Measurements from ENCODE around the gene NYNRIN. TPM values are rescaled to one million over a fixed set of nuclear protein-coding genes. Genes with fewer than 3 reads are reported as not detected.

Gene NYNRIN
- total RNA-seq, 1 experiment from 2014 or later, result 0.27 TPM

DNA sequence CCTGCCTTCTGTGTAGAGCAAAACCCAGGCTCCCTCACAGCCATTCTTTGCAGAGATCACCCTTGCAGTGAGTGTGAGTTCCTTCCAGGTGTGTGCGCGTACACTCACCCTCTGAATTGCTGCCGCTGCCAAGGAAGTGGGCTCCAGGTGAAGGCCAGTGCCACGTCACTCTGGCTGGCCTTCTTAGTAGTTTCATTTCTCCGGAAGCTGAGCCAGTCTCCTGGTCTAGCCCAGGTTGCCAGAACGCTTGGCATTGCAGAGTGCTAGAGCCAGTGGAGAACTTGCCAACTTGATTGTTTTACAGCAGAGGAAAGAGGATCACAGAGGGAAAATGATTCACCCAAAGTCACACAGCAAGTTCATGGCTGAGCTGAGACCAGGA lies 19.7 kb downstream of the NYNRIN start:
- Histone ChIP-seq H3K79me2 (ENCODE audit: insufficient read depth, low read length) (no peaks in the 10 kb centered on the region), H3K4me2 (ENCODE audit: low read length) (no peak overlapping the region), H3K4me3 (replicated peaks in 1 of 2; ENCODE audit: low read depth in 1 of 2, low read length in 2 of 2) (no peak overlapping the region), H3K9me3 (ENCODE audit: control insufficient read depth in 1 of 2, insufficient read depth in 1 of 2, low read depth in 1 of 2, low read length in 2 of 2) (no peaks in the 10 kb centered on the region), H4K20me1 (ENCODE audit: insufficient read depth) (no peaks in the 10 kb centered on the region), H2AFZ (ENCODE audit: low read depth, low read length, poor library complexity, severe bottlenecking) (no peak overlapping the region), H3K27ac (ENCODE audit: low read depth, low read length) (no peak overlapping the region), H3K27me3 (ENCODE audit: insufficient read depth, low read length) (no peaks in the 10 kb centered on the region), H3K9ac (ENCODE audit: low read length) (no peak overlapping the region), H3K36me3 (ENCODE audit: control insufficient read depth in 1 of 2, insufficient read depth in 2 of 2, low read length in 2 of 2) (no peaks in the 10 kb centered on the region), H3K4me1 (ENCODE audit: control insufficient read depth in 1 of 2, insufficient read depth in 2 of 2, low read length in 2 of 2) (no peaks in the 10 kb centered on the region), H3K9me2 (ENCODE audit: insufficient read depth) (no peaks in the 10 kb centered on the region)
- BruUV-seq (replicated peaks), result no TSS peak
- ChIA-PET CTCF (interaction anchor here (1.3 to 2.0 kb wide), 2 partner anchors 13 to 85 kb away, joined by 4 to 5 read pairs; no protein-coding TSS in a partner anchor), POLR2A (interaction anchor here (1.2 kb wide), 1 partner anchor 11 kb away, joined by 4 read pairs; the partner anchor contains the start of genes CBLN3 and KHNYN), RAD21 (ENCODE audit: low non-redundant PET in 1 of 2, low total read pairs in 2 of 2, uncharacterized antibody in 2 of 2, unreplicated experiment in 2 of 2) (no interaction called here)
- DNase-seq (ENCODE audit: low read depth, low spot score) (no peak), ATAC-seq (no peak)
- TF ChIP-seq ELF1 (IDR thresholded peaks at IDR 0.05; ENCODE audit: borderline replicate concordance, low read depth) (no peak), ZBTB33 (IDR thresholded peaks at IDR 0.05; ENCODE audit: extremely low read depth, insufficient replicate concordance, low read length) (no peak), RAD21 (IDR thresholded peaks at IDR 0.05; ENCODE audit: low read depth) (no peak), ATF3 (IDR thresholded peaks at IDR 0.05) (no peak), EZH2 (IDR thresholded peaks at IDR 0.05) (no peak), JUND (IDR thresholded peaks at IDR 0.05) (no peak), TCF7L2 (IDR thresholded peaks at IDR 0.05; ENCODE audit: borderline replicate concordance, extremely low read depth, insufficient read depth, insufficient read length) (no peak), CEBPB (IDR thresholded peaks at IDR 0.05; ENCODE audit: low read depth) (no peak), EGR1 (IDR thresholded peaks at IDR 0.05; ENCODE audit: low read depth) (no peak), POLR2AphosphoS5 (IDR thresholded peaks at IDR 0.05; ENCODE audit: low read depth, low read length) (no peak), YY1 (IDR thresholded peaks at IDR 0.05; ENCODE audit: extremely low read depth, insufficient replicate concordance, low read depth, low read length) (no peak)
- intact Hi-C loops (cut with micrococcal nuclease), result no loop called here

Measured in HCT116 (cell line).